K562 (cell line): ENCODE results near the gene SNX12. TPM values are rescaled to one million over a fixed set of nuclear protein-coding genes. Genes with fewer than 3 reads are reported as not detected.

Source experiments
- ATAC-seq: fragments of 200-7000 bp; cut with Tn5 transposase; 3 replicates; pipeline ENCODE4 v1.9.1; 2020; ENCODE audit warnings: moderate library complexity
- BruUV-seq: library from RNA; stranded (reverse); fragments of 400-500 nt; replicated peaks from 2 replicates; lab custom pipeline; 2021; lab: Mats Ljungman, UMichigan
- CTCF ChIA-PET: fragments of 300-600 bp; formaldehyde crosslinking; extraction: SDS; loops from one replicate; lab custom pipeline; 2021; ENCODE audit warnings: low intra/inter-chr PET ratio; lab: Yijun Ruan, JAX
- POLR2A ChIA-PET: fragments of 300-600, 350-650 bp; sonication (Branson Sonifier 250); formaldehyde crosslinking; extraction: SDS; loops from one replicate; lab custom pipeline; 2021; ENCODE audit warnings: antibody characterized with exemption, inconsistent platforms; lab: Yijun Ruan, JAX
- DNase-seq, 4 experiments: peaks; one replicate each; pipeline versions ENCODE4 v3.0.0 to v3.0.0-alpha.2; 2011 to 2018; ENCODE audit warnings: low spot score in 3 of 4, mixed read lengths in 3 of 4; ENCODE audit errors: extremely low read depth in 1 of 4
- FAIRE-seq: peaks from 2 replicates; lab custom pipeline; 2011; peaks lifted over from hg19 to GRCh38; lab: Jason Lieb, UNC
- H2AFZ ChIP-seq: 2 replicates; pipeline ENCODE4 v1.6.0; 2011; ENCODE audit warnings: low read depth, low read length, control low read depth, inconsistent platforms
- H3K27ac ChIP-seq: fragments of 200-600 bp; 3 replicates; pipeline ENCODE4 v1.8.0; 2011; ENCODE audit warnings: low read depth, mild to moderate bottlenecking, control low read depth, inconsistent platforms, low read length, moderate library complexity, mixed read lengths; ENCODE audit errors: extremely low read depth
- H3K27me3 ChIP-seq, 2 experiments: fragments of 300-600 bp in 1 of 2; 2 replicates in 1 of 2; 3 replicates in 1 of 2; pipeline versions ENCODE4 v1.6.0 to v1.8.0; 2011; ENCODE audit warnings: inconsistent platforms in 2 of 2, low read length in 2 of 2, mild to moderate bottlenecking in 1 of 2, mixed read lengths in 1 of 2, moderate library complexity in 1 of 2; ENCODE audit not compliant: control insufficient read depth in 2 of 2, insufficient read depth in 2 of 2
- H3K36me3 ChIP-seq: fragments of 300-600 bp; 3 replicates; pipeline ENCODE4 v1.8.0; 2011; ENCODE audit warnings: mild to moderate bottlenecking, low read length, inconsistent platforms; ENCODE audit not compliant: control insufficient read depth, insufficient read depth
- H3K4me1 ChIP-seq, 2 experiments: fragments of 200-600 bp in 1 of 2; replicated peaks in 1 of 2; 2 replicates in 1 of 2; 3 replicates in 1 of 2; pipeline versions ENCODE4 v1.5.1 to v1.8.0; 2011; ENCODE audit warnings: inconsistent platforms in 2 of 2, low read length in 2 of 2, mild to moderate bottlenecking in 1 of 2, mixed read lengths in 1 of 2, moderate library complexity in 1 of 2; ENCODE audit not compliant: control insufficient read depth in 2 of 2, insufficient read depth in 2 of 2
- H3K4me2 ChIP-seq: 2 replicates; pipeline ENCODE4 v1.6.1; 2011; ENCODE audit warnings: low read length, control low read depth, inconsistent platforms, mixed read lengths; ENCODE audit not compliant: insufficient read depth
- H3K4me3 ChIP-seq: fragments of 200-600 bp; sonication (generic), shearing (Covaris generic); 2 replicates; pipeline ENCODE4 v1.5.1; 2016; ENCODE audit warnings: control low read depth, inconsistent platforms
- H3K79me2 ChIP-seq: fragments of 200-600 bp; 3 replicates; pipeline ENCODE4 v1.8.0; 2011; ENCODE audit warnings: low read length, inconsistent platforms; ENCODE audit not compliant: control insufficient read depth, insufficient read depth
- H3K9ac ChIP-seq, 2 experiments: 2 replicates each; pipeline versions ENCODE4 v1.6.0 to v1.6.1; 2011; ENCODE audit warnings: low read depth in 2 of 2, low read length in 2 of 2, control low read depth in 1 of 2, inconsistent platforms in 1 of 2, mild to moderate bottlenecking in 1 of 2, mixed read lengths in 1 of 2; ENCODE audit not compliant: insufficient read depth in 1 of 2
- H3K9me1 ChIP-seq: one replicate; pipeline ENCODE4 v1.6.0; 2011; ENCODE audit warnings: inconsistent platforms, mild to moderate bottlenecking, low read length, moderate library complexity; ENCODE audit not compliant: control insufficient read depth, insufficient read depth
- H3K9me3 ChIP-seq: replicated peaks from 2 replicates; pipeline ENCODE4 v1.5.1; 2011; ENCODE audit warnings: low read depth, low read length, inconsistent platforms; ENCODE audit not compliant: control insufficient read depth, insufficient read depth
- H4K20me1 ChIP-seq: replicated peaks from 2 replicates; pipeline ENCODE4 v1.6.1; 2011; ENCODE audit warnings: low read length, inconsistent platforms, mixed read lengths; ENCODE audit not compliant: control insufficient read depth, insufficient read depth
- ARID1B ChIP-seq: fragments of 450-650 bp; IDR thresholded peaks from 2 replicates; pipeline ENCODE4 v1.6.1; 2016; ENCODE audit warnings: antibody characterized with exemption, mild to moderate bottlenecking, inconsistent platforms
- CC2D1A ChIP-seq: fragments of 450-650 bp; IDR thresholded peaks from 2 replicates; pipeline ENCODE4 v1.6.1; 2017; ENCODE audit warnings: mild to moderate bottlenecking
- CGGBP1 ChIP-seq: fragments of 250-450 bp; sonication (Bioruptor Pico); IDR thresholded peaks from 2 replicates; pipeline ENCODE4 v1.9.0; 2021; ENCODE audit warnings: mild to moderate bottlenecking
- HDAC1 ChIP-seq, 2 experiments: fragments of 450-650 bp; IDR thresholded peaks; 2 replicates each; pipeline ENCODE4 v1.6.1; 2016 to 2017; ENCODE audit warnings: inconsistent platforms in 1 of 2, mild to moderate bottlenecking in 1 of 2, moderate library complexity in 1 of 2
- HOMEZ ChIP-seq: fragments of 250-450 bp; sonication (Bioruptor Pico); IDR thresholded peaks from 2 replicates; pipeline ENCODE4 v1.4.0; 2020; ENCODE audit warnings: mild to moderate bottlenecking, moderate library complexity
- KDM5B ChIP-seq: fragments of 200-600 bp; sonication (generic); IDR thresholded peaks from 2 replicates; pipeline ENCODE4 v1.6.1; 2012; ENCODE audit warnings: low read depth, mild to moderate bottlenecking, moderate library complexity, low read length, control low read depth, inconsistent platforms; ENCODE audit not compliant: insufficient replicate concordance
- MCM7 ChIP-seq, 2 experiments: fragments of 450-650 bp; IDR thresholded peaks; 2 replicates each; pipeline ENCODE4 v1.6.1; 2016 to 2018
- NKRF ChIP-seq: fragments of 450-650 bp; IDR thresholded peaks from 2 replicates; pipeline ENCODE4 v1.6.1; 2016; ENCODE audit warnings: borderline replicate concordance
- POLR2B ChIP-seq: fragments of 450-650 bp; IDR thresholded peaks from 2 replicates; pipeline ENCODE4 v1.6.1; 2018; ENCODE audit warnings: low read depth; ENCODE audit not compliant: partially characterized antibody
- SPI1 ChIP-seq: IDR thresholded peaks from 2 replicates; pipeline ENCODE4 v1.6.1; 2011; ENCODE audit warnings: low read depth, low read length, control low read depth, borderline replicate concordance
- SREBF2 ChIP-seq: sonication (generic); formaldehyde crosslinking; IDR thresholded peaks from 2 replicates; pipeline ENCODE4 v1.4.0; 2020; ENCODE audit warnings: mild to moderate bottlenecking, missing genetic modification reagents
- TAF1 ChIP-seq: IDR thresholded peaks from 2 replicates; pipeline ENCODE4 v1.6.1; 2011; ENCODE audit warnings: mild to moderate bottlenecking, low read length, moderate library complexity; ENCODE audit not compliant: insufficient read depth, control insufficient read depth, severe bottlenecking; ENCODE audit errors: extremely low read depth
- ZBTB7A ChIP-seq: IDR thresholded peaks from 2 replicates; pipeline ENCODE4 v1.6.1; 2011; ENCODE audit warnings: low read depth, mild to moderate bottlenecking, low read length, moderate library complexity, borderline replicate concordance; ENCODE audit not compliant: control insufficient read depth
- ZNF12 ChIP-seq: sonication (generic); formaldehyde crosslinking; IDR thresholded peaks from 2 replicates; pipeline ENCODE4 v1.4.0; 2020; ENCODE audit warnings: mild to moderate bottlenecking, missing genetic modification reagents
- ZNF121 ChIP-seq: sonication (generic); formaldehyde crosslinking; conservative IDR thresholded peaks from 2 replicates; pipeline ENCODE4 v1.8.0; 2022; ENCODE audit warnings: missing genetic modification reagents
- ZNF23 ChIP-seq: fragments of 250-450 bp; sonication (Bioruptor Pico); IDR thresholded peaks from 2 replicates; pipeline ENCODE4 v1.4.0; 2020; ENCODE audit warnings: mild to moderate bottlenecking
- ZNF316 ChIP-seq: fragments of 450-650 bp; IDR thresholded peaks from 2 replicates; pipeline ENCODE4 v1.6.1; 2016
- ZNF398 ChIP-seq: fragments of 250-450 bp; sonication (Bioruptor Pico); IDR thresholded peaks from 2 replicates; pipeline ENCODE4 v1.8.0; 2021; ENCODE audit warnings: moderate library complexity, mild to moderate bottlenecking, inconsistent platforms
- ZSCAN29 ChIP-seq: fragments of 450-650 bp; IDR thresholded peaks from 2 replicates; pipeline ENCODE4 v1.6.1; 2017
- WGBS: fragments of 100-300 bp; shearing (Covaris generic); methylation state at CpG from one replicate; pipeline ENCODE4 v1.1.6; 2016; ENCODE audit warnings: low coverage, mixed read lengths; ENCODE audit not compliant: insufficient coverage; ENCODE audit errors: missing lambda C conversion rate; 5-methylcytosine and 5-hydroxymethylcytosine counted together
- in situ Hi-C: fragments of 300-500 bp; cut with MboI; formaldehyde crosslinking; loops from 4 replicates; pipeline ENCODE4 v1.15.0; 2018; ENCODE audit warnings: inconsistent platforms, mixed read lengths
- intact Hi-C: fragments of 100-400 bp; cut with micrococcal nuclease; formaldehyde crosslinking; loops from 2 replicates; pipeline ENCODE4 v1.14.2; 2022
- polyA plus RNA-seq, 8 experiments: library from polyadenylated mRNA; depleted of rRNA in 4 of 8; stranded (reverse) in 5 of 8; unstranded in 3 of 8; fragments of >200 nt; fragmentation: Nextera tagmentation in 2 of 8; fragmentation: Illumina TruSeq in 1 of 8; extraction: Ambion mirVana in 2 of 8; extraction: Trizol in 1 of 8; gene quantifications; 2 replicates each; pipeline versions ENCODE4 v1.2.1 to v1.2.3, GENCODE V29; 2011 to 2014; ENCODE audit warnings: inconsistent platforms in 1 of 8, missing spikeins in 1 of 8
- total RNA-seq, 7 experiments: library from RNA; depleted of rRNA in 6 of 7; stranded (reverse); fragments of >200 nt in 6 of 7; fragmentation: Illumina TruSeq in 2 of 7; extraction: Trizol in 2 of 7; gene quantifications; 2 replicates each; pipeline versions ENCODE4 v1.2.1 to v1.2.3, GENCODE V29; 2011 to 2021; ENCODE audit warnings: low replicate concordance in 1 of 7

The SNX12 gene
- total and polyA plus RNA-seq, 9 of the 15 experiments (the other 6 are each of a cell fraction or from before 2014, with no cell fraction given) = 12.7 to 50.3 (median 37.1) TPM

- Histone ChIP-seq H3K9me3 (no peaks in the 10 kb centered on the region), H3K4me1 (peaks cover 0 to 4% of the 10 kb centered on the region in 2 experiments; a peak in 2 of 5 replicates), H3K79me2 (peaks cover 25% of the 10 kb centered on the region), H3K27ac (peak overlapping the region; percentile 75), H3K4me2 (peak overlapping the region; percentile 97), H3K27me3 (no peaks in the 10 kb centered on the region), H3K9ac (peak overlapping the region; percentile 79 to 89), H3K9me1 (no peaks in the 10 kb centered on the region), H4K20me1 (no peaks in the 10 kb centered on the region; the same call in 1 of the 2 replicates), H2AFZ (peak overlapping the region; percentile 97), H3K4me3 (peak overlapping the region; percentile 82), H3K36me3 (peaks cover 8% of the 10 kb centered on the region)
- ChIA-PET CTCF (no interaction called here), POLR2A (interaction anchor here (0.9 to 1.1 kb wide), 3 partner anchors 9 to 114 kb away, joined by 3 to 4 read pairs (median 3); no protein-coding TSS in a partner anchor)
- 3% methylated on average over 8 of the region's 10 CpGs for WGBS
- in situ Hi-C loops (no loop called here), intact Hi-C loops (no loop called here)
- FAIRE-seq = no peak
- no TSS peak for BruUV-seq
- DNase-seq = no peak
- peak; percentile 35 for ATAC-seq
- TF ChIP-seq ZNF121 (CRISPR knock-in tag) = no peak
- peak; percentile 58 for TF ChIP-seq ARID1B
- TF ChIP-seq HDAC1 (IDR thresholded peaks at IDR 0.05) = peak in 1 of 2 experiments; percentile 78; a peak in 2 of 4 replicates
- TF ChIP-seq NKRF = peak; percentile 76; the same call in 1 of the 2 replicates
- TF ChIP-seq ZNF12 (CRISPR knock-in tag) = no peak
- TF ChIP-seq ZNF23 (CRISPR knock-in tag) = no peak
- no peak for TF ChIP-seq SREBF2
- TF ChIP-seq MCM7 (IDR thresholded peaks at IDR 0.05) = 0 out of 4 replicates have a peak, but pooled peaks of 1 of the 2 experiments have one; percentile 43
- TF ChIP-seq POLR2B = no peak
- TF ChIP-seq ZSCAN29 = no peak
- 0 out of 2 replicates have a peak, but pooled peaks have one; percentile 21 for TF ChIP-seq CC2D1A
- no peak for TF ChIP-seq CGGBP1 (CRISPR knock-in tag)
- TF ChIP-seq HOMEZ (CRISPR knock-in tag) = no peak
- TF ChIP-seq TAF1 = peak; percentile 22
- TF ChIP-seq ZBTB7A = 0 out of 2 replicates have a peak, but pooled peaks have one; percentile 28
- TF ChIP-seq SPI1 = peak; percentile 67
- peak; percentile 7 for TF ChIP-seq KDM5B
- TF ChIP-seq ZNF316 = 0 out of 2 replicates have a peak, but pooled peaks have one; percentile 14
- no peak for TF ChIP-seq ZNF398 (CRISPR knock-in tag)
These were observed 456 bp downstream of the SNX12 start for GRCh38 chrX:71067712-71068043.
